Measurements from ENCODE around the gene MCF2L. TPM values are rescaled to one million over a fixed set of nuclear protein-coding genes. Genes with fewer than 3 reads are reported as not detected.

The MCF2L gene
- total and polyA plus RNA-seq, 10 of the 15 experiments (the other 5 are each of a cell fraction or from before 2014, with no cell fraction given) = 0.06 to 1.1 (median 0.21) TPM; not detected in 2

- no peaks in the 10 kb centered on the region for H3K4me1 ChIP-seq (ENCODE audit: control insufficient read depth, insufficient read depth, low read length)
- ChIA-PET SMC1A (ENCODE audit: uncharacterized antibody, unreplicated experiment) (no interaction called here), POLR2A (no interaction called here), RAD21 (ENCODE audit: unreplicated experiment) (no interaction called here), CTCF (interaction anchor here (0.8 to 1.9 kb wide), 6 partner anchors 9 to 91 kb away, joined by 3 to 7 read pairs (median 4); no protein-coding TSS in a partner anchor)
- H3K4me3 ChIP-seq = no peak overlapping the region
- WGBS (ENCODE audit: insufficient coverage, insufficient replicate concordance, low lambda C conversion rate, missing lambda C conversion rate) = 58% methylated on average over 13 of the region's 16 CpGs
- no peak overlapping the region for H3K27ac ChIP-seq (ENCODE audit: control insufficient read depth, insufficient read depth)
- BruUV-seq (replicated peaks) = no TSS peak
- ATAC-seq (no peak), DNase-seq (ENCODE audit: low read depth, low spot score) (no peak), FAIRE-seq (no peak)
- H3K79me2 ChIP-seq (ENCODE audit: control insufficient read depth, insufficient read depth, low read length) = no peaks in the 10 kb centered on the region
- in situ Hi-C loops (cut with MboI) = no loop called here
- H4K20me1 ChIP-seq (ENCODE audit: control insufficient read depth, insufficient read depth) = no peaks in the 10 kb centered on the region
- no peak overlapping the region for H2AFZ ChIP-seq (ENCODE audit: control insufficient read depth, low read depth, low read length)
- H3K27me3 ChIP-seq (replicated peaks in 1 of 2; ENCODE audit: control insufficient read depth in 2 of 2, insufficient read depth in 2 of 2, low read length in 1 of 2) = no peaks in the 10 kb centered on the region; a peak in 2 of 4 replicates
- H3K9ac ChIP-seq (ENCODE audit: control insufficient read depth, insufficient read depth, low read length) = no peak overlapping the region
- TF ChIP-seq NR2C2 (IDR thresholded peaks at IDR 0.05; ENCODE audit: borderline replicate concordance, control insufficient read depth, insufficient read length, low read depth) (no peak), RAD21 (IDR thresholded peaks at IDR 0.05; ENCODE audit: insufficient read depth, low read depth, low read length) (no peak), NBN (IDR thresholded peaks at IDR 0.05) (no peak)
- no peak overlapping the region for H3K4me2 ChIP-seq (ENCODE audit: control insufficient read depth, insufficient read depth)
- H3K36me3 ChIP-seq (ENCODE audit: control insufficient read depth in 2 of 2, insufficient read depth in 2 of 2, low read length in 1 of 2) = no peaks in the 10 kb centered on the region
- intact Hi-C loops (cut with micrococcal nuclease; ENCODE audit: unreplicated experiment) = loop anchor here (1.0 to 10.0 kb wide), 2 partner anchors 86 to 366 kb away; no protein-coding TSS in a partner anchor
- H3K9me3 ChIP-seq (replicated peaks; ENCODE audit: control insufficient read depth, insufficient read depth, low read length) = no peaks in the 10 kb centered on the region
Measured at GRCh38 chr13:113028336-113029060, 59.5 kb downstream of the MCF2L start.

DNA sequence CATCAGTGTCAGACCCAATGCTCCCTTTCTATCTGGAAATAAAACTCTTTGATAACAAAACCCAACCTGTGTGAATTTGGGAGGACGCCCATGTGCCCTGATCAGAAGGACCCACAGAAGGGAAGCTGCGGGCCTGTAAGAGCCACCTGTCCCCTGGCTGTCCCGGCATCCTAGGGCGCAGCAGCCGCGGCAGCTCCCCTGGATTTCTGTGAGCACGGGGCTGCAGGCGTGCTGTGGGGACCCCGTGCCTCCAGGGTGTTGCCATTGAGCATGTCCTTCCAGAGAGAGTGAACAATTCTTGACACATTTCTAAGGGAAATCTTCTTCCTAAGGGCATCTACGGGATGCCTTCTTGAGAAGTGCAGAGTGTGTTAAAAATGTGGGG lies 60.0 kb downstream of the MCF2L start:
- Histone ChIP-seq H2AFZ (ENCODE audit: control insufficient read depth, low read depth, low read length) (no peak overlapping the region), H3K79me2 (ENCODE audit: control insufficient read depth, insufficient read depth, low read length) (no peaks in the 10 kb centered on the region), H3K4me2 (ENCODE audit: control insufficient read depth, insufficient read depth) (no peak overlapping the region), H3K27ac (ENCODE audit: control insufficient read depth, insufficient read depth) (no peak overlapping the region), H4K20me1 (ENCODE audit: control insufficient read depth, insufficient read depth) (no peaks in the 10 kb centered on the region), H3K27me3 (replicated peaks in 1 of 2; ENCODE audit: control insufficient read depth in 2 of 2, insufficient read depth in 2 of 2, low read length in 1 of 2) (no peaks in the 10 kb centered on the region; a peak in 2 of 4 replicates), H3K9ac (ENCODE audit: control insufficient read depth, insufficient read depth, low read length) (no peak overlapping the region), H3K4me3 (no peak overlapping the region), H3K36me3 (ENCODE audit: control insufficient read depth in 2 of 2, insufficient read depth in 2 of 2, low read length in 1 of 2) (no peaks in the 10 kb centered on the region), H3K9me3 (replicated peaks; ENCODE audit: control insufficient read depth, insufficient read depth, low read length) (no peaks in the 10 kb centered on the region), H3K4me1 (ENCODE audit: control insufficient read depth, insufficient read depth, low read length) (no peaks in the 10 kb centered on the region)
- 40% methylated on average over 10 of the region's 10 CpGs for WGBS (ENCODE audit: insufficient coverage, insufficient replicate concordance, low lambda C conversion rate, missing lambda C conversion rate)
- BruUV-seq (replicated peaks) = no TSS peak
- intact Hi-C loops (cut with micrococcal nuclease; ENCODE audit: unreplicated experiment) = loop anchor here (1.0 to 10.0 kb wide), 2 partner anchors 87 to 366 kb away; no protein-coding TSS in a partner anchor
- POLR2A ChIA-PET = no interaction called here
- ATAC-seq (no peak), DNase-seq (ENCODE audit: low read depth, low spot score) (no peak), FAIRE-seq (no peak)
- SMC1A ChIA-PET (ENCODE audit: uncharacterized antibody, unreplicated experiment) = no interaction called here
- in situ Hi-C loops (cut with MboI) = no loop called here
- CTCF ChIA-PET = interaction anchor here (1.5 to 1.9 kb wide), 3 partner anchors 11 to 87 kb away, joined by 4 to 7 read pairs (median 7); no protein-coding TSS in a partner anchor
- TF ChIP-seq NR2C2 (IDR thresholded peaks at IDR 0.05; ENCODE audit: borderline replicate concordance, control insufficient read depth, insufficient read length, low read depth) (no peak), RAD51 (IDR thresholded peaks at IDR 0.05) (no peak), HDAC6 (IDR thresholded peaks at IDR 0.05; ENCODE audit: unreplicated experiment) (no peak), DPF2 (IDR thresholded peaks at IDR 0.05) (no peak), KAT2A (conservative IDR thresholded peaks at IDR 0.05; ENCODE audit: control insufficient read depth, low read depth, low read length) (no peak), NR2C1 (IDR thresholded peaks at IDR 0.05) (no peak), SMC3 (IDR thresholded peaks at IDR 0.05; ENCODE audit: borderline replicate concordance, low read length) (no peak), ZNF207 (IDR thresholded peaks at IDR 0.05; ENCODE audit: borderline replicate concordance) (no peak), PAX5 (IDR thresholded peaks at IDR 0.05; ENCODE audit: borderline replicate concordance, low read depth, low read length) (no peak)
- TF ChIP-seq, protein P1, sequence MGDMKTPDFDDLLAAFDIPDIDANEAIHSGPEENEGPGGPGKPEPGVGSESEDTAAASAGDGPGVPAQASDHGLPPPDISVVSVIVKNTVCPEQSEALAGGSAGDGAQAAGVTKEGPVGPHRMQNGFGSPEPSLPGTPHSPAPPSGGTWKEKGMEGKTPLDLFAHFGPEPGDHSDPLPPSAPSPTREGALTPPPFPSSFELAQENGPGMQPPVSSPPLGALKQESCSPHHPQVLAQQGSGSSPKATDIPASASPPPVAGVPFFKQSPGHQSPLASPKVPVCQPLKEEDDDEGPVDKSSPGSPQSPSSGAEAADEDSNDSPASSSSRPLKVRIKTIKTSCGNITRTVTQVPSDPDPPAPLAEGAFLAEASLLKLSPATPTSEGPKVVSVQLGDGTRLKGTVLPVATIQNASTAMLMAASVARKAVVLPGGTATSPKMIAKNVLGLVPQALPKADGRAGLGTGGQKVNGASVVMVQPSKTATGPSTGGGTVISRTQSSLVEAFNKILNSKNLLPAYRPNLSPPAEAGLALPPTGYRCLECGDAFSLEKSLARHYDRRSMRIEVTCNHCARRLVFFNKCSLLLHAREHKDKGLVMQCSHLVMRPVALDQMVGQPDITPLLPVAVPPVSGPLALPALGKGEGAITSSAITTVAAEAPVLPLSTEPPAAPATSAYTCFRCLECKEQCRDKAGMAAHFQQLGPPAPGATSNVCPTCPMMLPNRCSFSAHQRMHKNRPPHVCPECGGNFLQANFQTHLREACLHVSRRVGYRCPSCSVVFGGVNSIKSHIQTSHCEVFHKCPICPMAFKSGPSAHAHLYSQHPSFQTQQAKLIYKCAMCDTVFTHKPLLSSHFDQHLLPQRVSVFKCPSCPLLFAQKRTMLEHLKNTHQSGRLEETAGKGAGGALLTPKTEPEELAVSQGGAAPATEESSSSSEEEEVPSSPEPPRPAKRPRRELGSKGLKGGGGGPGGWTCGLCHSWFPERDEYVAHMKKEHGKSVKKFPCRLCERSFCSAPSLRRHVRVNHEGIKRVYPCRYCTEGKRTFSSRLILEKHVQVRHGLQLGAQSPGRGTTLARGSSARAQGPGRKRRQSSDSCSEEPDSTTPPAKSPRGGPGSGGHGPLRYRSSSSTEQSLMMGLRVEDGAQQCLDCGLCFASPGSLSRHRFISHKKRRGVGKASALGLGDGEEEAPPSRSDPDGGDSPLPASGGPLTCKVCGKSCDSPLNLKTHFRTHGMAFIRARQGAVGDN (IDR thresholded peaks at IDR 0.05) = no peak
- RAD21 ChIA-PET (ENCODE audit: unreplicated experiment) = no interaction called here
